Measurements from ENCODE around the gene DUSP22. TPM values are rescaled to one million over a fixed set of nuclear protein-coding genes. Genes with fewer than 3 reads are reported as not detected.

Gene DUSP22
- total RNA-seq, 1 experiment from 2014 or later, result 19.2 TPM

GRCh38 chr6:255041-255750, 37.1 kb upstream of the DUSP22 start:
- no peak for TF ChIP-seq SP1 (IDR thresholded peaks at IDR 0.05; ENCODE audit: low read depth)
- TF ChIP-seq EGR1 (IDR thresholded peaks at IDR 0.05; ENCODE audit: low read depth), result no peak
- TF ChIP-seq CBX3 (IDR thresholded peaks at IDR 0.05; ENCODE audit: low read depth), result no peak
- no peak for TF ChIP-seq MAX (IDR thresholded peaks at IDR 0.05)
- TF ChIP-seq POLR2A (IDR thresholded peaks at IDR 0.05; ENCODE audit: borderline replicate concordance, extremely low read depth, insufficient read depth, insufficient read length), result no peak
- Histone ChIP-seq H3K4me1 (ENCODE audit: control insufficient read depth in 1 of 2, insufficient read depth in 2 of 2, low read length in 2 of 2) (no peaks in the 10 kb centered on the region), H3K27me3 (ENCODE audit: insufficient read depth, low read length) (peaks cover 3% of the 10 kb centered on the region), H3K9ac (ENCODE audit: low read length) (no peak overlapping the region), H3K9me2 (ENCODE audit: insufficient read depth) (no peaks in the 10 kb centered on the region), H2AFZ (ENCODE audit: low read depth, low read length, poor library complexity, severe bottlenecking) (no peak overlapping the region), H3K4me3 (replicated peaks in 1 of 2; ENCODE audit: low read depth in 1 of 2, low read length in 2 of 2) (no peak overlapping the region), H3K9me3 (ENCODE audit: control insufficient read depth in 1 of 2, insufficient read depth in 1 of 2, low read depth in 1 of 2, low read length in 2 of 2) (no peaks in the 10 kb centered on the region), H3K27ac (ENCODE audit: low read depth, low read length) (no peak overlapping the region), H3K79me2 (ENCODE audit: insufficient read depth, low read length) (no peaks in the 10 kb centered on the region), H3K4me2 (ENCODE audit: low read length) (no peak overlapping the region), H4K20me1 (ENCODE audit: insufficient read depth) (no peaks in the 10 kb centered on the region), H3K36me3 (ENCODE audit: control insufficient read depth in 1 of 2, insufficient read depth in 2 of 2, low read length in 2 of 2) (no peaks in the 10 kb centered on the region)
- intact Hi-C loops (cut with micrococcal nuclease), result no loop called here
- RAD21 ChIA-PET (ENCODE audit: low non-redundant PET in 1 of 2, low total read pairs in 2 of 2, uncharacterized antibody in 2 of 2, unreplicated experiment in 2 of 2), result no interaction called here
- CTCF ChIA-PET, result no interaction called here
- POLR2A ChIA-PET, result no interaction called here
- no TSS peak for BruUV-seq (replicated peaks)
- no peak for DNase-seq (ENCODE audit: low read depth, low spot score)
- ATAC-seq, result no peak

DNA sequence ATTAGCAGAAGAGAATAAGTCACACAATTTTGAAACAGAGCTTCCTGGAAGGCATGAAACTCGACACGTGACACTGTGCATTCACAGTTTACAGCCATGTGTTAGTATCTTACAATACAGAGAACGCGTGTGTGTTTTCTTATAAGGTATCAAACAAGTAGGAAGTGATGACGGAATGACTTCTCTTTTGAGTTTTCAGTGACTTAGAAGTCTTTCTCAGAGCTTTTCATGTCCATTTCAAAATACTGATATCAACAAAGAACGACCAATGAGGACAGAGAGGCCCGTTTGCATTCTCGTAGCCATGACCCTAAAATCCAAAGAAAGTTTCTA, 36.6 kb upstream of the DUSP22 start:
- ChIA-PET CTCF (no interaction called here), RAD21 (ENCODE audit: low non-redundant PET in 1 of 2, low total read pairs in 2 of 2, uncharacterized antibody in 2 of 2, unreplicated experiment in 2 of 2) (no interaction called here), POLR2A (no interaction called here)
- Histone ChIP-seq H3K27me3 (ENCODE audit: insufficient read depth, low read length) (peaks cover 3% of the 10 kb centered on the region), H3K4me1 (ENCODE audit: control insufficient read depth in 1 of 2, insufficient read depth in 2 of 2, low read length in 2 of 2) (no peaks in the 10 kb centered on the region), H3K9ac (ENCODE audit: low read length) (no peak overlapping the region), H2AFZ (ENCODE audit: low read depth, low read length, poor library complexity, severe bottlenecking) (no peak overlapping the region), H3K27ac (ENCODE audit: low read depth, low read length) (no peak overlapping the region), H4K20me1 (ENCODE audit: insufficient read depth) (no peaks in the 10 kb centered on the region), H3K36me3 (ENCODE audit: control insufficient read depth in 1 of 2, insufficient read depth in 2 of 2, low read length in 2 of 2) (no peaks in the 10 kb centered on the region), H3K79me2 (ENCODE audit: insufficient read depth, low read length) (no peaks in the 10 kb centered on the region), H3K9me3 (ENCODE audit: control insufficient read depth in 1 of 2, insufficient read depth in 1 of 2, low read depth in 1 of 2, low read length in 2 of 2) (no peaks in the 10 kb centered on the region), H3K4me2 (ENCODE audit: low read length) (no peak overlapping the region), H3K4me3 (replicated peaks in 1 of 2; ENCODE audit: low read depth in 1 of 2, low read length in 2 of 2) (no peak overlapping the region), H3K9me2 (ENCODE audit: insufficient read depth) (no peaks in the 10 kb centered on the region)
- DNase-seq (ENCODE audit: low read depth, low spot score) (no peak), ATAC-seq (no peak)
- intact Hi-C loops (cut with micrococcal nuclease), result no loop called here
- no TSS peak for BruUV-seq (replicated peaks)
- TF ChIP-seq POLR2A (IDR thresholded peaks at IDR 0.05; ENCODE audit: borderline replicate concordance, extremely low read depth, insufficient read depth, insufficient read length), result no peak
- no peak for TF ChIP-seq ZFX (IDR thresholded peaks at IDR 0.05)
- no peak for TF ChIP-seq FOSL1 (IDR thresholded peaks at IDR 0.05; ENCODE audit: low read depth)
- TF ChIP-seq CTCF (IDR thresholded peaks at IDR 0.05 in 2 of 3, conservative IDR thresholded peaks at IDR 0.05 in 1 of 3; ENCODE audit: borderline replicate concordance in 1 of 3, insufficient read depth in 1 of 3, low read depth in 2 of 3, low read length in 2 of 3), result no peak
- no peak for TF ChIP-seq SIN3A (IDR thresholded peaks at IDR 0.05; ENCODE audit: low read depth)
- TF ChIP-seq SRF (IDR thresholded peaks at IDR 0.05; ENCODE audit: low read depth), result no peak
- TF ChIP-seq, protein P1, sequence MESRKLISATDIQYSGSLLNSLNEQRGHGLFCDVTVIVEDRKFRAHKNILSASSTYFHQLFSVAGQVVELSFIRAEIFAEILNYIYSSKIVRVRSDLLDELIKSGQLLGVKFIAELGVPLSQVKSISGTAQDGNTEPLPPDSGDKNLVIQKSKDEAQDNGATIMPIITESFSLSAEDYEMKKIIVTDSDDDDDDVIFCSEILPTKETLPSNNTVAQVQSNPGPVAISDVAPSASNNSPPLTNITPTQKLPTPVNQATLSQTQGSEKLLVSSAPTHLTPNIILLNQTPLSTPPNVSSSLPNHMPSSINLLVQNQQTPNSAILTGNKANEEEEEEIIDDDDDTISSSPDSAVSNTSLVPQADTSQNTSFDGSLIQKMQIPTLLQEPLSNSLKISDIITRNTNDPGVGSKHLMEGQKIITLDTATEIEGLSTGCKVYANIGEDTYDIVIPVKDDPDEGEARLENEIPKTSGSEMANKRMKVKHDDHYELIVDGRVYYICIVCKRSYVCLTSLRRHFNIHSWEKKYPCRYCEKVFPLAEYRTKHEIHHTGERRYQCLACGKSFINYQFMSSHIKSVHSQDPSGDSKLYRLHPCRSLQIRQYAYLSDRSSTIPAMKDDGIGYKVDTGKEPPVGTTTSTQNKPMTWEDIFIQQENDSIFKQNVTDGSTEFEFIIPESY (IDR thresholded peaks at IDR 0.05; ENCODE audit: extremely low read depth, insufficient replicate concordance, low read length), result no peak
